ENCODE data around the gene SUPV3L1.
"Not testable (repeated sequence)": the region's sequence is repeated elsewhere in the genome, so short reads cannot be mapped to it uniquely, and the experiment has no call there.

SUPV3L1 gene

GRCh38 chr10:69179743-69180524 lies at the start of gene SUPV3L1:
Gene SUPV3L1, plus strand, starts transcription at chr10:69180234. Its CDS starts 58 bp downstream, at chr10:69180292.
- peak; percentile 90 to 93 for DNase-seq

DNA sequence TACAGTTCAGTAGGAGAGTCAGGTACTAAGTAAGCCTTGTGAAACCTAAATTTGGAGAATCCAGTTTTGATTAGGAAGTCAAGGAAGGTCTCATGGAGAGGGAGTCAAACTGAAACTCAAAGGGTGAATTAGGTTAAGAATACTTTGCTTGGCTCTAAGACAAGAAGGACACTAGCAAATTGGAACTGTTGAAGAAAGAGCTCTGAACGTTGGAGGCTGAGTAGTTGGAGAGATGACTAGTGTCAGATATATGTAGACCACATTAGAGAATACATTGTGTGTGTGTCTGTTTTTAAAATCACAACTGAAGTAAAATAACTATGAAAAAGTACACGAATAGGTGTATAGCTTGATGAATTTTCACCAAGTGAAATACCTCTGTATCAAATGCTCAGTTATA lies 49.8 kb upstream of the SUPV3L1 start:
- DNase-seq = no peak

GRCh38 chr10:69139961-69140360 lies 40.1 kb upstream of the SUPV3L1 start:
- no peak for DNase-seq

- no peak for DNase-seq
Measured at GRCh38 chr10:69141304-69141703, 38.7 kb upstream of the SUPV3L1 start.

- not testable (repeated sequence) for DNase-seq
Measured at GRCh38 chr10:69142074-69142473, 38.0 kb upstream of the SUPV3L1 start.

DNA sequence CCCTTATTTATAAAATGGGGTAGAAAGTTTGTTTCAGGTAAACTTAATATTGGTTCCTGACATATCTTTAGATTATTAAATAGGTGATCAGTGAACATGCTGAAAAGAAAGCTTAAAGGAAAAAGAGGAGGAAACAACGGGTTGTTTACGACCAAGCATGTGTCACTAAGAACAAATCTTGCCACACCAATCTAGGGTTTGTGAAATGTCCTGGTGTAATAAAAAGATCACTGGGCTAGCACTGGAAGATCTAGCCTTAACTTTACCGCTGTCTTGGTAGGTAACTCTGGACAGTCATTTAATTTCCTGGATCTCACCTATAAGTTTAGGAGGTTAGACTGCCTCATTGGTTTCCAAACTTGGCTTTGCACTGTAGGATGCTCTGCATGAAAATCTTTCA lies 37.1 kb upstream of the SUPV3L1 start:
- no peak for DNase-seq

GRCh38 chr10:69145329-69145728 lies 34.7 kb upstream of the SUPV3L1 start:
- DNase-seq = no peak

- no peak for DNase-seq
Measured at GRCh38 chr10:69145864-69146263, 34.2 kb upstream of the SUPV3L1 start.

GRCh38 chr10:69146759-69147158 lies 33.3 kb upstream of the SUPV3L1 start:
- no peak for DNase-seq

GRCh38 chr10:69151984-69152383 lies 28.1 kb upstream of the SUPV3L1 start:
- DNase-seq = no peak

- DNase-seq = no peak
Measured at GRCh38 chr10:69153227-69153626, 26.8 kb upstream of the SUPV3L1 start.

DNA sequence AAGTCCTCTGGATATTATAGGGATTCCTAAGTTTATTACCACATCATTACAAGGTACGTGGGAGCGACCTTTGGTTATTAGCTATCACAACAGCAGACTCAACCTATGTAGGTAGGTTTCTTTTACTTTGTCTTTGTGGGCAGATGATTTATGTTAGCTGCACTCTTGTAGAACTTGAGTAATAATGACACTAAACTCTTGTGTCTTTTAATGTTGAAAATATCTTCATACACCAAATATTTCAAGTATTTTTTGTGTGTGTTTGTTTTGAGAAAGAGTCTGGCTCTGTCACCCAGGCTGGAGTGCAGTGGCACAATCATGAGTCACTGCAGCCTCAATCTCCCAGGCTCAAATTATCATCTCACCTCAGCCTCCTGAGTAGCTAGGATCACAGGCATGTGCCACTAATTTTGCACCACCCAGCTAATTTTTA lies 19.2 kb upstream of the SUPV3L1 start:
- no peak for DNase-seq

DNA sequence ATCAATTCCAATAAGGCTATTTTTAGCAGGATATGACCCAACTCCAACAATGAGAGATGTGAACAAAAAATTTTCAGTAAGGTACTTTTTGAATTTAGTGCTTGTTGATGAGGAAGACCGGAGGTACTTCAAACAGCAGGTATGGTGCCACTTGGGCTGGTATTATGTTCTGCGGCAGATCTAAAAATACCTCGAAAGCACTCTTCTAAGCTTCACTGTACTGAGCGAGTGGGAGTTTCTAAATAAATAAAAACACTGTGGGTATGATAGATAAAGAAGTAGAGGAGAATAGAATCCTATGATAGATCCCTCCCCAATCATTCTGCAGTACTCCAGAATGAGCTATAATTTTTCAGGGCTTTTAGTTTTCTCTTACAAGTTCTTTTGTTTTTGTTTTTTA lies 11.5 kb upstream of the SUPV3L1 start:
- DNase-seq = no peak

- DNase-seq = no peak
Measured at GRCh38 chr10:69172241-69172982, 7.6 kb upstream of the SUPV3L1 start.

GRCh38 chr10:69175326-69175725 lies 4.7 kb upstream of the SUPV3L1 start:
- not testable (repeated sequence) for DNase-seq

GRCh38 chr10:69176823-69177222 lies 3.2 kb upstream of the SUPV3L1 start:
- no peak for DNase-seq

DNA sequence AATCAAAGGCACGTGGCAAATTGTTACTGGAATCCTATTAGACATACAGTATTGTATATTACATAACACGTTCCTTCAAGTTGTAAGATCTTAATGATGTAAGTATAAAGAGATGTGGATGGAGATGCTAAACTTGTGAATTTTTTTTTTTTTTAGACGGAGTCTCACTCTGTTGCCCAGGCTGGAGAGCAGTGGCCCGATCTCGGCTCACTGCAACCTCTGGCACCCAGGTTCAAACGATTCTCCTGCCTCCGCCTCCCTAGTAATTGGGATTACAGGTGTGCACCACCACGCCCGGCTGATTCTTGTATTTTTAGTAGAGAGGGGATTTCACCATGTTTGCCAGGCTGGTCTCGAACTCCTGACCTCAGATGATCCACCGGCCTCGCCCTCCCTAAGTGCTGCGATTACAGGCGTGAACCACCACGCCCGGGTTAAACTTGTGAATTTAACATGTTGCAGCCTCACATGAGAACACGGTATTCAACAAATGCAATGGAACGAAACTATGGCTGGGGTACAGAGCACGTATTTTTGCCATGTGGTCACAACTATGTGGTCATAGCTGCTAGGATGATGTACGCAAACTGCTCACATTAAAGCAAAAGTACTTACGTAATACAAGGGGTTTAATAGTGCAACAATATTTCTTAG lies 818 bp upstream of the SUPV3L1 start:
- DNase-seq = peak; percentile 46 to 47

DNA sequence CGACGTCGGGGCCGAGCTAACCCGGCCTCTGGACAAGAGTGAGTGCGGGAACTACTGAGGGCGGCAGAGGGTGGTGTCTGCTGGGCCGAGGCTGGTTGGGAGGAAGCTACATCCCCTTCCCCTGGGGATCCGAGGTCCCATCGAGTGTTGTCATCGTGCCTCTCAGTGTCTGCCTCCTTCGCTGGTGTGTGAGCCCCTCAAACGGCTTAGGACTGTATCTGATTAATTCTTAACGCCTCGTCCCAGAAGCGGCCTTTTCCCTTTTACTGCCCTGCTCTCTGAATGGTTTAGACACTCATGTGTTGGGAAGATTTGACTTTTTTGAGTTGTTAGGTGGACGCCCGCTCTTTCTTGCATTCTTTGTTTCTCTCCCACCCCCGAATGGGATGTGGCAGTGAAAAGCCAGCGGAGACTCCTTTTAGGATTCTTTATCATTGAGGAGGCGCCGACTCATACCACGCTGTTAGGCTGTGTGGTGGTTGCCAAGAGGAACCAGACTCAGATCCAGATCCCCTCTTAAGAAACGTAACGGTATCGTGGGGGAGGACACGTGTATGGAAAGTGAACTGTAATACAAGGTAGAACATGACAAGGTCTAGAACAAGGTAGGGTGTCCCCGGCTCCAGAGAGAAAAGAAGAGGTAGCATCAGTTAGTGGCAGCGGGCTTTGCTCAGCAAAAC lies 631 bp downstream of the SUPV3L1 start:
- DNase-seq = peak; percentile 35 to 37

DNA sequence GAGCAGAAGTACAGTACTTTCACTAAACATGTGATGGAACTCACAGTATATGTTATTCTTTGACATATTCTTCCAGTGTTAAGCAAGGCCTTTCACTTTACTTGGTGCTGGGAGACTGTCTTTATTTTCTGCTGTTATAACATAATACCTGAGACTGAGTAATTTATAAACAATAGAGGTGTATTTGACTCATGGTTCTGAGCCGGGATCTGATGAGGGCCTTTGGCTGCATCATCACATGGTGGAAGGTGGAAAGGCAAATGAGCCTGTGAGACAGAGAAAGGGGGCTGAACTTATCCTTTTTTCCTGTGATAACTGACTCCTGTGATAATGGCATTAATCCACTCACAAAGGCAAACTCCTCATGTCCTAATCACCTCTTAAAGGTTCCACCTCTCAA lies 1.4 kb downstream of the SUPV3L1 start:
- no peak for DNase-seq

DNA sequence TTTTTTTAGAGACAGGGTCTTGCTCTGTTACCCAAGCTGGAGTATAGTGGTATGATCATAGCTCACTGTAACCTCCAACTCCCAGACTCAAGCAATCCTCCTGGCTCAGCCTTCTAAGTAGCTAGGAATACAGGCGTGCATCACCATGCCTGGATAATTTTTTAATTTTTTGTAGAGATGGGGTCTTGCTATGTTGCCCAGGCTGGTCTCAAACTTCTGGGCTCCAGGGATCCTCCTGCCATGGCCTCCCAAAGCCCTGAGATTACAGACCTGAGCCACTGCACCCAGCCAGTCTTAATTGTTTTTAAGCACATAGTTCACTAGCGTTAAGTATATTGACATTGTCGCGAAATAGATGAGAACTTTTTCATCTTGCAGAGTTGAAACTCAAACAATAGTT lies 2.0 kb downstream of the SUPV3L1 start:
- no peak for DNase-seq

DNA sequence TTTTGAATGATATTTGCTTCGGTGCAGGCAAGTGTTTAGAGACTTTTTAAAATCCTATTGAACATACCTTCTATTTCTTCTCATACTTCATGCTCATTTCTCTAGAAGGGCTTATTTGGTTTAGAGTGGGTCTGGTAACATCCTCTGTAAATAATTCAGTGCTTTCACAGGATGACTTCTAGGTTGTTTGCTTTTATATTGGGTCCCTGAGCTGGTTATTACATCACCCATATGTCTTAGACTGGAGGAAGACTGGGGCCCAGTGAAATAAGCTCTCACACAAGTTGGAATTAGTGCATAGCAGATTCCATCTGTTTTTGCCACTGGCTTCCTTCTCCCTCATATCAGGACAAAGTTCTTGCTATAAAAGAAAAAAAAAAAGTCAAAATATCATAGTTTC lies 6.5 kb downstream of the SUPV3L1 start:
- DNase-seq = no peak

- no peak for DNase-seq
Measured at GRCh38 chr10:69201045-69201444, 21.0 kb downstream of the SUPV3L1 start.

DNA sequence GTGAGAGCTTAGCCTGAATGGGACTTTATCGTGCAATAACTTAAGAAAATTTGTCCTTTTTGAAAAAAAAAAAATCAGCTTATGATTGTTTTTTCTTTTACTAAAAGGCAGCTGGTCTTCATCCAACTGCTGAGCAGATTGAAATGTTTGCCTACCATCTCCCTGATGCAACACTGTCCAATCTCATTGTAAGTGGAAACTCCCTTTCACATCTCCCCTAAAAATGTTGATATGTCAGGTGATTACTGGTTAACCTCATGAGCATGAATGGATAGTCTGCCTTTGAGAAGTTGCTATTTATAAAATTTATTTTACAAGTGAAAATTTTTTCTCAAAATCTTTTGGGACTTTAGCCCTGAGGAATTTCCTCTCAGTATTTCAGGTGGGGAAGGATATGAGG lies 22.3 kb downstream of the SUPV3L1 start:
- no peak for DNase-seq
